SW480 (cell line): Measurements from ENCODE around the gene CBFB.
A peak's percentile ranks its signal among the peaks of the same experiment; 100 is the strongest.

ENCODE experiments used
- DNase-seq: peaks from one replicate; pipeline ENCODE4 v3.0.0-alpha.2; 2016; ENCODE audit warnings: low spot score

Gene CBFB

DNA sequence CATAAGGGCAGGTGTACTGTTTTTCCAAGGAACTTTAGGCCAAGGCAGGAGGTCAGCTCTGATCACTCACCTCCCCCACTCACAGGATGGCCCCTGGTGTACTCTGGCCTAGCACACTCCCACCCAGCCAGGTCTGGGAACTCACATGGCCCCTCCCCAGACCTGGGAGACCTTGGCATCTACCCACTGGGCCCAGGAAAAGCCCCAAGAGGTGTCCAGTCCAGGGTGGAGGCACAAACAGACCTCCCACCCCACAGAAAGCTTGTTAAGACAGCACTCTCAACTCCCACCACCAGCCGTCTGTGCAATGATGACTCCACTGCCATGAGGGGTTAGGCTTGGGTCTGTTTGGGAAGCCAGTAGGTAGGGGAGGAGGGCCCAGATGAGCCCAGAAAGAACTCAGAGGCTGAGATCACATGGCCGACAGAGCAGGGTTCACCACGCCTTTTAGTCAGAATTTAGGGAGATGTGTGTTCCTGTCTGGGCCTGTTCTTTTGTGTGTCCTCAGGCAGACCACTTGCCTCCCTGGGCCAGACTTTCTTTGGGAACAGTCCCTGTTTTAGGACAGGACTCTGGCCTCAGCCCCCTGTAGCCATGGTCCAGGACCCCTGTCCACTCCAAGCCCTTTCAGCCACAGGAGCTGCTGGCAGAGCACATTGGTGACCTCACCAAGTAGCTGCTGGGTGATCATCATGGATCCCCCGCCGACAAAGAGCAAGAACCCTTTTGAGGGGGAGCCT, 12.1 kb upstream of the CBFB start:
- no peak for DNase-seq

DNA sequence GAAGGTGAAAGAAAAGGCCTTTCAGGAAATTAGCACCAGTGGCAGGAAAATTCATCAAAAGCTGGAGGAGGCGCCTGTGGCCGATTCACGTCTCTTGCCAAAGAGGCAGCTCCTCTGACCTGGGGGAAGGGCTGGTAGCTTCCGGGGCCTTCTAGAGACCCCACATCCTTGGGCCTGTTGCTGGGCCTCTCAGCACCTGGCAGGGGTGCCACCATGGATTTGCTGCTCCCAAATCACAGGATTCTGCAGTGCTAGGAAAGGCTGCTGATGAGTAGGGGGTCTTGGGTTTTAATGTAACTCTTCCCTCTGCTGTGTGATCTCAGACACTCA, 11.6 kb upstream of the CBFB start:
- DNase-seq = no peak

DNA sequence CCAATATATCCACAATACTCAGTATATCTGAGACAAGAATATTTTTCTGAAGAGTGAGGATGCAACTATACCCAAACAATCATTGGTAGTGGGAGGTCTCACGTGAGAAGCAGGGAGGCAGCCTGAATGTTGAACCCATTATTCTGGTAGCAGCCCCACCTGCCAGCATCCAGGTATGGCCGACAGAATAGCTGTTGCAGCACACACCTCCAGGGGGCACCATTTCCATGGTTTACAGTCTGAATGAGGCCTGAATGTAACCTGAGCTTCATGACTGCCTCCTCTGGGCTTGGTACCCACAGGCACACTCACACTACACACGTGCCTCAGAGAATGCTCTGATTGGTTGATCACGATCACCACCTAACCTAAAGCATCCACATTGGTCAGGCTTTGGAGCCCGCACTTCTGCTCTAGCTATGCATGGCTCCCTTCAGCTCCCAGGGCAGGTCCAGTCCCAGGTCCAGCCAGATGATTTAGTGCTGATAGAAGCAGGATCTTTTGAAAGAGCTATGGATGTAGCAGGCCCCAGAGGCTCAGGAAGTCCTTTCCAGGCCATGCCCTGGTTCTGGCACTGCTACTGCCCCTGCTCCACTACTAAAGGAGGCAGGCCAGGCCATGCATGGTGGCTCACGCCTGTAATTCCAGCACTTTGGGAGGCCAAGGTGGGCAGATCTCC, 11.0 kb upstream of the CBFB start:
- DNase-seq = peak; percentile 95

GRCh38 chr16:67019171-67019570, 9.8 kb upstream of the CBFB start:
- no peak for DNase-seq

DNA sequence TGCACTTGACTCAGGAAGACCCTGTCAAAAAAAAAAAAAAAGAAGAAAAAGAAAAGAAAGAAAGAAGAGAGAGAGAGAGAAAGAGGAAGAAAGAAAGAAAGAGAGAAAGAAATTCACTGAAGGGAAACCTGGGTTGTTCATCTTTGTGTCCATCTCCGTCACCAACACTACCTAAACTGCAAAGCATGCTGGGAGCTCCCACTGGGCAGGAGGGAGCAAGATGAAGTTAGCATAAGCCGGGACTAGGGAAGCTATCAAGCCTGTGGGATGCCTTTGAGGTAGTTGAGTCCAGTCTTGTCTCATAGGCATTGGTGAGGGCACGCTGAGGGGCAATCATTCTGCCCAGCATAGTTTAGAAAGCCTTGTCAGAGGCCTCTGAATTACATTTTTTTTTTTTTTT, 7.6 kb upstream of the CBFB start:
- no peak for DNase-seq

DNA sequence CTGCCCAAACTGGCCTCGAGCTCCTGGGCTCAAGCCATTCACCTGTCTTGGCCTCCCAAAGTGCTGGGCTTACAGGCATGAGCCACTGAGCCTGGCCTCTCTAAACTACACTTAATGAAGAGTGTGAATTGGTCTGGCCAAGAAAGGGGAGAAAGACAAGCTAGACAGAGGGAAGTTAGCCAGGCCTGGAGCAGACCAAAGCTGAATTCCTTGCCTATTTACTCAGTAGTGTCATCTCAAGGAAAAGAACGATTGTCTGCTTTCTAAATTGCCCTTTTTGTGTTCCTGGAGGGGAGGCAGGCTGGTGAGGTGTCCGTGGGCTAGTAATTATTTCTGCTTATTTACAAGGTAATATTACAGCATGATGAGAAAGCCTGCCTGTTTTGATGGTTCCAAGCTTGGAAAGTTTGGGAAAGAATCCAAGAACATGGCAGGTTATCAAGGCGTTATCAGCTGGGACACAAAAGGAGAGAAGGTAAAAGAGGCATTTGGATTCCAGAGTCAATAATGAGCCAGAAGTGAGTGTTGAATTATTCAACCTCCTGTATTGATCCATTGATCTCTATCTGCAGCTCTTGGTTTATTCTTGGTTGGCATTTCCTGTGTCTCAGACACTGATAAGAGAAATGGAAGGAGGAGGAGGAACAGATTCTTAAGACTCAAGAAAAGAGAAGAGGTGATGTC, 6.3 kb upstream of the CBFB start:
- no peak for DNase-seq

GRCh38 chr16:67023689-67024088, 5.3 kb upstream of the CBFB start:
- DNase-seq = no peak

GRCh38 chr16:67024384-67025209, 4.4 kb upstream of the CBFB start:
- no peak for DNase-seq

- no peak for DNase-seq
Measured at GRCh38 chr16:67025210-67025550, 3.8 kb upstream of the CBFB start.

DNA sequence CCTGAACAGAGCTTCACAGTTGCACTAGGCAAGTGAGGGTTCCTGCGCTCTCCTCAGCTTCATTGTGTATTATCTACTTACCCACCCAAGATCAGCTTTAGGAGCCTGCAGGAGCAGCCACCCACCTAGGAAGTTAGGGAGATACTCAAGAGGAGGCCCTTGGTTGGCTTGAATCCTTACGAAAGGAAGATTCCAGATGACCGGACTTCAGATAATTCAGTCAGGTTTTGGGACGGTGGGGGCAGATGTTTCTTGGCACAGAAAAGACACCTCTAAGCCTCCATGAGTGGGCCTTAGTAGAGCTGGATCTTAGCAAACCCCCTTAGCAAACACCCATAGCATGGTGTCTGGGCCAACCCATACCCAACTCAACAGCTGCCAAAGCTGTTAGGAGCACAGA, 2.4 kb upstream of the CBFB start:
- DNase-seq = no peak

DNA sequence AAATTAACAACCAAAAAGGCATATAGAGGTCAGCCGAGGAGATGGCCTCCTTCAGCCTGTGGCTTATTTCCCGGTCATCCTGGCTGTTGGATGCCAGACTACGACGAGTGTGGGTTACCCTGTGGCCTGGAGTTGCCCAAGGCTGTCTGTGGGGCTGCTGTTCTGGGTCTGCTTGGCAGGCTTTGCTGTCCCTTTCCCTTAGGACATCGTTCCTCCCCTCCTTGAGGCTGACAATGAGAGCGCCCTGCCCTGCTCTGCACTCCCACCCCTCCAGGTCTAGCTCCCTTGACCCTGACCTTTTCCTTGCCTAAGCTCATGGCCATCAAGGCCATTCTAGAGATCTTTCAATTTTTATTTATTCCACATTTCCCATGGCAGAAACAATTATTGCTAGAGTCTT, 1.9 kb upstream of the CBFB start:
- no peak for DNase-seq

GRCh38 chr16:67028167-67028695, 718 bp upstream of the CBFB start:
- no peak for DNase-seq

DNA sequence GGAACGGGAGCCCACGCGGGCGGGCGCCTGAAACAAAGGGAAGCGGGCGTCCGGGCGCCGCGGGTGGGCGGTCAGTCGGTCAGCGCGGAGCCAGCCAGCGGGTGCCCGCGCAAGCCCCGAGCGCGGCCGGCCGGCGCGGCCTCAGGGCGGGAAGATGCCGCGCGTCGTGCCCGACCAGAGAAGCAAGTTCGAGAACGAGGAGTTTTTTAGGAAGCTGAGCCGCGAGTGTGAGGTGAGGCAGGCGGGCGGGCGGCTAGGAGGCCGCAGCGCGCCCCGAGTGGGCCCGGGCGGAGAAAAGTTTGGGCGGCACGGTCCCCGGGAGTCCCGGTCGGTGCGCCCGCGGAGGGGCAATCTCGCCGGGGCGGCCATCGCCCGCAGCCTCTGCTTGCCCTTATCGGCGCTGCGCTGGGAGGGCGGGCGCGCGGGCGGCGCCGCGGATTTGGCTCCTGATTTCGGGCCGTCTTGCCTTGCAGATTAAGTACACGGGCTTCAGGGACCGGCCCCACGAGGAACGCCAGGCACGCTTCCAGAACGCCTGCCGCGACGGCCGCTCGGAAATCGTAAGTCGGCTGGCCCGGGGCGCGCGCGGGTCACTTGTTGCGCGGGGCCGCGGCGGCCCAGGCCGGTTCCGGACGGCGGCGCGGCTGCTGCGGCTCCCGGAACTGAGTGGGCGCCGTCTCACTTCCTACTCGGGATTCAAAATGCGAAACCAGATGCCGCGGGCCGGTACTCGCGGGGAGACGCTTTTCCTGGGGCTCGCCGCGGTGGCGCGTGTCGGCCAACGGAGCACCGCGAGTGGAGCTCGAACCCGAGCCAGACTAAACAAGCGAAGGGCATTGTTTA, 526 bp downstream of the CBFB start:
- DNase-seq = peak; percentile 21

DNA sequence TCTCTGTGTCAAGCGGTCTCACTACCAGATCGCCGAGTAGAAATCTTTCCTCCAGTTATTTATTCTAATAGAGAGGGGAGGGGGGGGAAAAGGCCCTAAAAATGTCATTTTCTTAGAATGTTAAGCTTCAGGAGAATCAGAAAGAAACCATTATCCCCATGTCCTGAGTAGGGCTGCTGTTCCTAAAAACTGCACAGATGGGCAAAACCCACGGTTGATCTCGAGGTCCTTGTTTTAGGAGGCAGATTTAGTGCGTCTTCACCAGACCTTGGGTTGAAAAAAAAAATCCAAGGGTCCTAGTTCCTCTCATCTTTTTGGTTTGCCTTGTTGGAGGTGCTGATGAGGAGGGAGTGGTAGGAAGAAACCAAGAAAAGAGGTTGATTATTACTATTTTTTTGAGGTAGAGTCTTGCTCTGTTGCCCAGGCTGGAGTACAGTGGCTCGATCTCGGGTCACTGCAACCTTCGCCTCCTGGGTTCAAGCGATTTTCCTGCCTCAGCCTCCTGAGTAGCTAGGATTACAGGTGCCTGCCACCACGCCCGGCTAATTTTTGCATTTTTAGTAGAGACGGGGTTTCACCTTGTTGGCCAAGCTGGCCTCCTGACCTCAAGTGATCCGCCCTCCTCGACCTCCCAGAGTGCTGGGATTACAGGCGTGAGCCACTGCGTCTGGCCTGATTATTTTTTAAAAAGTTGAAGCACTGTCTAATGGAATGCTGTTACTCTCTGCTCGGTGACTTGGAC, 1.4 kb downstream of the CBFB start:
- no peak for DNase-seq

DNA sequence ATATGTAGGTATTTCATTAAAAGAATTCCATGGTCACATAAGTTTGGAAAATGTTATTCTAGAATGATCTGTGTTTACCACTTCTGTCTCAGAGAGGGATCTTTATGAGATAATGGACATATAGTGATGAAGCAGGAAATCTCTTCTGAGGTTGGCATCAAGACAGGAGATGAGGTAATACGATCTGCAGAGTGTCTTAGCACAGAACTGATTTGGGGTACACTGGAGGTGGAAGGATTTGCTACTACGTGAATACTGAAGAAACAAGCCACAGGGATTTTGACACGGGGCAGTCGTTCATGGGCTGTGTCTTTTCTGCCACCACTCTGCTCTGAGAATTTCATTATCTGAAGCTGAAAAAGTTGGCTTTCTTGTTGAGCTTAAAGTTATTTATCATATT, 5.5 kb downstream of the CBFB start:
- no peak for DNase-seq

DNA sequence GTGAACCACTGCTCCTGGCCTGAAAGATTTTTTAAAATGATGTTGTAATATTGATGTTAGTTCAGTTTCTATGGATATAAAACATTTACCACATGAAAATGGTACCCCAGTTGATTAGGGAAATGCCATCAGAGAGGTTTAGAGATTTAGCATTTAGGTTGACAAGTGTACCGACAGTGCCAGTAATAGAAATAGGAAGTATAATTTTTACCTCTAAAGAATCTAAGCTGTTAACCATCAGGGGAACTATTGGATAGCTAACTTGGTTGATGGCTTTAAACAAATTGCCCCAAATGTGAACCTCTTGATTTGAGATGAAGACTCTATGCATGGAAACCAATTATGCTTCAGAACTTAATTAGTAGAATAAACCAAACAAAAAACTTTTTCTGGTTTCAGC, 6.4 kb downstream of the CBFB start:
- no peak for DNase-seq

GRCh38 chr16:67036323-67036741, 7.4 kb downstream of the CBFB start:
- DNase-seq = no peak

- DNase-seq = no peak
Measured at GRCh38 chr16:67039260-67040020, 10.5 kb downstream of the CBFB start.

GRCh38 chr16:67040166-67040565, 11.2 kb downstream of the CBFB start:
- DNase-seq = no peak

DNA sequence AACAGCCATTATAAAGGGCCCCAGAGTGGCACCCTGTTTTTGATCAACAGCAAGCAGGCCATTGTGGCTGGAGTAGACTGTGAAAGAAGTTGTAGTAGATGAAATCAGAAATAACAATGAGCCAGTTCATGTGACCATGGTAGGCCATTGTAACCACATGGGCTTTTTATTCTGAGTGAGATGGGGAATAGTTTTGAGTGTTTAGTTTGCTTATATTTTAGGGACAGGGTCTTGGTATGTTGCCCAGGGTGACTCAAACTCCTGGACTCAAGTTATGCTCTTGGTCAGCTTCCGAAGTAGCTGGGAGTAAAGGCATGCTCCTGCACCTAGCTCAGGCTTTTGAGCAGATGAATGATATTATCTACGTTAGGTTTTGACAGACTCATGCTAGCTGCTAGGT, 12.0 kb downstream of the CBFB start:
- DNase-seq = no peak
